Activated CD4-positive, alpha-beta T cell treated with anti-CD3 and anti-CD28 coated beads, Interleukin-2, amount 50 U/mL, for 1 hour (primary cell): ENCODE data around the gene TTLL11.

ENCODE experiments used
- DNase-seq: peaks from one replicate; pipeline ENCODE4 v3.0.0-alpha.2; 2020

Gene TTLL11

DNA sequence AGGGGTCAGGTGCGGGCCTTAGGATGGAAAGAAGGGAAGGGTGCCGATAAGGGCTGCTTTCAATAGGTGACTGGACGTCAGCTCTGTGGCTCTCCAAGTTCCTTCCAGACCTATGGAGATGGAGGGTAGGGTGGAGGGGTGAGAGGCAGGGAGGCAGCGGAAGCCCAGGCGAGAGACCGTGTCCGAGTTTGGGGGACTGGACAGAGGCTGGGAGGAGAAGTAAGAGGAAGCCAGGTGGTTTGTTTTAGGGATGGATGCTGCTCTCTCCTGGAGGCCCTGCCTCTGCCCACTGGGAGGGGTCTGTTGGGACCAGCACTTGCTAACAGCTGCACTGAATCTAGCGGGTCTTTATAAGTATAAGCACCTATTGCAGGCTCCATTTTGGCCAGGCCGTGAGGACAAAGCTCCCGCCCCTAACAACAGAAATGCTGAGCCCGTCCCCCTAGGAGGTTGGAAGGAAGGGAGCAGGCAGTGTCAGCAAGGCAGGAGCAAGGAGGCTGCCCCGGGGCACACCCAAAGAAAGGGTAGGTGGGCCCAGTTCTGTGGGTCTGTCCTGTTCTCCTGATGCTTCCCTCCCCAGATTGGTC lies 274.2 kb downstream of the TTLL11 start:
- no peak for DNase-seq

DNA sequence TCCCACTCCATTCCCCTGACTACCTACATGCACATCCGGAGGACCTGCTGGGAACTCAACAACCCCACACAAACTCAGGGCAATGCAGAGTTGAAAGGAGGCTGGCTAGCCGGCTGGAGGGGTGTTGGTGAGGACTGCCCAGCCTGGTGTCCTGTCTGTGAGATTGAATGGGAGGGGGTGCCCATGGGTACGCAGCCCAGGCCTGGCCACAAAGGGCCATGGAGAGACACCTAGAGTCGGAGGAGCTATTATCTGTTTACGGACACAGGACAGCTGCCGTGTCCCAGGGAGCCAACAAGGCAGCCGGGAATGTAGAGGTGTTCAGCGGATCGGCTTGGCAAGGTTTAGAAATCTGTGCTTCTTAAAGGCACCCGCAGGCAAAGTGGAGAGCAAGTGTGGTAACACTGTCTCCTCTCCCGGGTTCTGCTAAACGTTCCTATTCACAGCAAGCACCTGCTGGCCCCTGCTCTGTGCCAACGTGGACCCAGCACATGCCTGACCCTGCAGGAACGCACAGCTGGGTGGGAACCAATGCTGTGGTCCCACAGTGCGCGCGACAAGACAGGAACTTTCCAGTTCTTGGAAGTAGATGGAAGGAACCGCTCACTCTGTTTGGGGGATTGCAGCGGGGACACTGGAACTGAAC lies 275.0 kb downstream of the TTLL11 start:
- DNase-seq, result no peak

DNA sequence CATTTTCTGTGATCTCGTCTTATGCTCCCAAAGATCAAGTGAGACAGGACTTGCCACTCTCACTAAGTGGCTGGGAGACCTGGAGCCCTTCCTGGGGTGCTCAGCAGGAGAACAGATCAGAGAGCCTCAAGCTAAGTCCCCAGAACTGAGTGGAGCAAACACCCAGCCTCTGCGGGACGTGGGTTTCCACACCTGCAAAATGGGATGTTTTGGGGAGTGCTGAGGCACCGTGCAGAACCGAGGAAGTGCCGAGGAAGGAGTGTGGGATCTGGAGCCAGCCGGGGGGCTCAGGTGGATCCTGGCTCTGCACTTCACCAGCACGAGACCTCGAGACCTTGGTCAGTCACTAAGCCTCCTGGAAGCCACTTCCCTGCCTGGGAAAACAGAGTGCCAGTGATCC lies 275.6 kb downstream of the TTLL11 start:
- no peak for DNase-seq

GRCh38 chr9:121816845-121817450 lies 276.2 kb downstream of the TTLL11 start:
- no peak for DNase-seq

GRCh38 chr9:121816449-121816817 lies 276.7 kb downstream of the TTLL11 start:
- DNase-seq, result no peak

DNA sequence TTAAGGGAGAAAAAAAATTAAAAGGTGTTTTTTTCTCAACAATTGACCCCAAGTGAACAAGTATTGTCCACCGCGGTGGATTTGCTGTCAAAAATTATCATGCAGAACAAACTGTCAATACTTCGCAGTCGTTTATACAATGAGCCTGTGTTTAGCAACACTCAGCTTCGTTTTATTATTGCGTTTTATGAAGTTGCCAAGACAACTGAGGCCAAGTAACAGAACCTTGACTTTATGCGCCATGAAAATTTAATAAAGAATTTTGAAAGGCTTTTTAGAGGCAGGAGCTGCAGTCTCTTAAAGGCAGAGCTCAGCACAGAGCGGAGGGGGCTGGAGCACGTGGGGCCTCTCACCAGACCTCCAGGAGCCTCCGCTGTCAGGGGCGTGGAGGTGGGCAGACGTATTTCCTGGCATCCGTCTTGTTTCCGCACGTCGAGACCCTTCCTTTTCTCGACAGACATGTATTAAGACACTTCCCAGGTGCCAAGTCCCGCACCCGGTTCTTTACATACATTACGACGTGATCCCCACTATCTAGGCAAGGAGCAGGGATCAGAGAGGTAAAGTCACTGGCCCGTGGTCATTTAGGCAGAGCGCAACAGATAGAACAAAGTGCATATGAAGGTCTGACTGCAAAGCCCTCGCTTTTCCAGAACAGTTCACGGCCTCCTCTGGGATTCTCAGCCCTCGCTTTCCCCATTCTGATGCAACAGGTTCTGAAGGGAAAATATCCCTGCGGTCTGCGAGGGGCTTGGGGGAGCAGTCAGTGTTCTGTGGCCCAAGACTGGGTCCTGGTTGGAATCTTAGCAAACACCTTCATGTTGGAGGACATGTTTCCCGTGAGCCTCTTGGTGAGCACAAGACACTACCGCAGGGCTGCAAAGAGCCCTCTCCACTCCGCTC lies 277.3 kb downstream of the TTLL11 start:
- no peak for DNase-seq

GRCh38 chr9:121815084-121815483 lies 278.0 kb downstream of the TTLL11 start:
- DNase-seq, result no peak

- DNase-seq, result no peak
Measured at GRCh38 chr9:121814594-121814993, 278.5 kb downstream of the TTLL11 start.

GRCh38 chr9:121813519-121814210 lies 279.4 kb downstream of the TTLL11 start:
- no peak for DNase-seq

DNA sequence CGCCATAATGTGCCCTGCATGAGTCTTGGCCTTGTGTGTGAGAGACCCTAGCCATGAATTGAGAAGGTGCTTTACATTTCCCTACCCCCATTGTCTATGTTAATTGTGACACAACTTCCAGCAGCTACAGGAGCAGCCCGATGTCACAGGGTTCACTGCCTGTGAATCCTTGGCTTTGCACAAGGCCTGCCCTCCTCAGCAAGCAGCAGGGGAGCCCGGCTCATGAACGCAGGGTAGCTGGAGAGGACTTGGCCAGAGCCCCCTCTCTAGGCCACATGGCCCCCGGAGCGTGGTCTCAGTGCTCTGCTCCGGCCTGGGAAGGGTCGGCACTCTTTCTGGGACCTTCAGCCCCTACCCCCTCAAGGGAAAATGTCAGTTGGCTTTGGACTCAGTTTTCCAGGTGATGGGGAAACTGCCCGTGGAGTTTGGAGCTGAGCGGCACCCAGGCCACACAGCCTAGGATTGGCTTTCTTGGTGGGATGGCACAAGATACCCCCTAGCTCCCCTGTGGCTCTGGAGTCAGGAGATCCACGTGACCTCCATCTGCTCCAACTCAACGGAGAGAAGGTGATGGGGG lies 280.9 kb downstream of the TTLL11 start:
- no peak for DNase-seq

DNA sequence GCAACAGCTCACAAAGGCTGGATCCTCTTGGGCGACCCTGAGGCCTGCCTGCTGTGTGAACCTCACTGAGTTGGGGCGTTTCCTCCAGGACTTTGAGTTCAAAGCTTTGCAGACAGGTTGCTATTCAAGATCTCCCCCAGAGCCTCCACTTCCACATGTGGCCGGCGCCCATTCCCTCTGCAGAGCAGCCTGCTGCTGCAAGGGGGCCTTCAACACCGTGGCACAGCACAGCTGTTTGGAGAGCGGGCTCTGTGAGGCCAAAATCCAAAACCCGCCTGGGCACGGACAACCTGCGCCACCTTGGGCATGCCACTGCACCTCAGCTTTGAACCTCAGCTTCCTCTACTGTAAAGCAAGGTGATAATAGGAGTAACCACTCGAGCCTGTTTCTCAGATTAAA lies 281.4 kb downstream of the TTLL11 start:
- DNase-seq, result no peak

DNA sequence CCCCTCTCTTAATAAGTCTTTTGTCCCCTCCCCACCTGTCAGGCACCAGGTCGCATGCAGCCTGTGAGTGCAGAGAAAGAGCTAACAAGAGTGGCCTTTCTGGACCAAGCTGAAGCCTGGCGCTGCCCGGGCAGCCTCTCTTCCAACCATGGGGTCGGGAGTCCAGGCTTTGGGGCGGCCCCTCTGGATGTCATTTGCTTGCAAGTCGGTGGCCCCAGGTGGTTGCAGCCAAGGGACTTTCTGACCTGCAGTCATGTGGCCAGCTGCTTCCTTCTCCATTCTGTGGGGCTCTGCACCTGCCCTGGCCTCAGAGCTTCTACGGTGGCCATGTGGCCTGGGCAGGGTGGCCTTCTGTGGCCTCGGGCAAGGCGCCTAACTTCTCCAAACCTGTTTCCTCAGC lies 282.0 kb downstream of the TTLL11 start:
- no peak for DNase-seq

- no peak for DNase-seq
Measured at GRCh38 chr9:121810489-121810888, 282.6 kb downstream of the TTLL11 start.

- DNase-seq, result no peak
Measured at GRCh38 chr9:121809356-121810050, 283.6 kb downstream of the TTLL11 start.

DNA sequence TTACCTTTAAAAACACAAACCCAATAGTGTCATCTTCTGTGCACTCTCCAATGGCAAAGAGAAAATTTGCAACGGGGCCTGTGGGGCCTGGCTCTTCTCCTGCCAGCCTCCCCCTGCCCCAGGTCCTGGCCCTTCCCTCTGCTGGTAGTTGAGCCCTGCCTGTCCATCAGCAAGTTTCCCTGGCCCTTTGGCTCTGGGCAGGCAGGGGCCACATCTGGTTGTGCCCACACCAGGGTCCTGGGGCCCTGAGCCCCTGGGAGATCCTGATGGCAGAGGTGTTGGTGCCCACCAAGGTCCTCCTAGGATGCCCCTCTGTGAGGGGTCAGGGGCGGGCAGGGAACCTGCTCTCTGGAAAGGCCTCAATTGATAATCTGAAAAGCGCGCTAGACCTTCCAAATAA lies 284.3 kb downstream of the TTLL11 start:
- DNase-seq, result no peak

DNA sequence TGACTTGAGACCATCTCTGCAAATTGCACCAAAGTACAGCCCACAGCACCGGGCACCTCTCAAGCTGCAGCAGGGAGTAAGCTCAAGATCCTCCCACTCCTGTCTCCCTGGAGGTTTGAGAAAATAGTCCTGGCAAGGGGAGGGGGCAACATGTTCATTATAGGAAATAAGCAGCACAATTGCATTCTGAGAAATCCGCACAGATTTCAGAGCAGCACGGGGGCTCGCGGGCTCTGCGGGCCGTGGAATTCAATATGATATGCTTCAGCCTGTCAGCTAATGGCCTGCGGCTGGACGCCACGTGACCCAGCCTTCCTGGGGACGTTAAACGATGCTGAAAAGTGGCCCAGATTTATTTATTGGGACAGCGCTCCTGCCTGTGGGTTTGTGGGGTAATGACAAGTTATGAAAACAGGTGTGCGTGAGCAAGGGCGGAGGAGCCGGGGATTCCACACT lies 285.3 kb downstream of the TTLL11 start:
- DNase-seq, result no peak

GRCh38 chr9:121807069-121807822 lies 285.9 kb downstream of the TTLL11 start:
- no peak for DNase-seq

GRCh38 chr9:121802753-121803152 lies 290.4 kb downstream of the TTLL11 start:
- no peak for DNase-seq

- DNase-seq, result no peak
Measured at GRCh38 chr9:121801579-121801978, 291.5 kb downstream of the TTLL11 start.

GRCh38 chr9:121800376-121800775 lies 292.7 kb downstream of the TTLL11 start:
- DNase-seq, result no peak

DNA sequence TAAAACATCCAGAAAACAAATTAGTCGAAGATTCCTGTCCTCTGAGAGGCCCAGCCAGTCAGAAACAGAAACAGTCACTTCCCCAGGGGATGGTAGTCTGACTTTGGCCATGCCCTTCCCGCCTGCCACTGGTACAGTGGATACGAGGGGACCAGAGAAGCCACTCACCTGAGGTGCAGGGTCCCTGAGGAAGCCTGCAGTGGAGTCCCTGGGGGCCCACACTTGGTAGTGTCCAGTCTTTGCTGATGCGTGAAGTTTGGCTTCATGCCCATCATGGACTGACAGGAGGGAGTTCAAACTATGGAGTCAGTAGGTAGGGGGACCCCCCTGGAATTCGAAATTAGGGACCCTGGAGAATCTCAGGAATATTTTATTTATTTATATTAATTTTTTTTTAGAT lies 294.2 kb downstream of the TTLL11 start:
- DNase-seq, result no peak
